Nephron (organoid): ENCODE results near the gene CCDC154.

ENCODE experiments used
- H3K27ac Mint-ChIP-seq, 3 experiments: 2 replicates each; pipeline ENCODE4 v1.8.0; 2020; ENCODE audit warnings: mixed read lengths in 3 of 3, mild to moderate bottlenecking in 2 of 3, moderate library complexity in 1 of 3
- H3K27me3 Mint-ChIP-seq: 2 replicates; pipeline ENCODE4 v1.8.0; 2021; ENCODE audit warnings: low read depth, mild to moderate bottlenecking, moderate library complexity, mixed read lengths
- H3K36me3 Mint-ChIP-seq: 2 replicates; pipeline ENCODE4 v1.8.0; 2020; ENCODE audit warnings: low read depth, mixed read lengths
- H3K4me1 Mint-ChIP-seq: 2 replicates; pipeline ENCODE4 v1.8.0; 2020; ENCODE audit warnings: mixed read lengths
- H3K4me3 Mint-ChIP-seq, 3 experiments: 2 replicates each; pipeline ENCODE4 v1.8.0; 2020; ENCODE audit warnings: mild to moderate bottlenecking in 3 of 3, mixed read lengths in 3 of 3, moderate library complexity in 2 of 3
- H3K9me3 Mint-ChIP-seq: 2 replicates; pipeline ENCODE4 v1.8.0; 2020; ENCODE audit warnings: mixed read lengths
- CTCF ChIP-seq, 3 experiments: fragments of 200-600 bp; sonication (generic); IDR thresholded peaks; one replicate each; pipeline ENCODE4 v1.5.0; 2021; ENCODE audit warnings: antibody characterized with exemption in 3 of 3; ENCODE audit not compliant: unreplicated experiment in 3 of 3

Gene CCDC154

GRCh38 chr16:1443980-1444729 lies at the start of gene CCDC154:
TSS of gene CCDC154 (minus strand) at chr16:1444556. CDS start at chr16:1444322, 234 bp downstream.
- H3K4me1 Mint-ChIP-seq = no peaks in the 10 kb centered on the region
- H3K36me3 Mint-ChIP-seq = no peaks in the 10 kb centered on the region
- H3K27me3 Mint-ChIP-seq = no peaks in the 10 kb centered on the region
- H3K9me3 Mint-ChIP-seq = no peaks in the 10 kb centered on the region
- no peak within 1 kb of the TSS for H3K27ac Mint-ChIP-seq
- H3K4me3 Mint-ChIP-seq = no peak within 1 kb of the TSS
- TF ChIP-seq CTCF (IDR thresholded peaks at IDR 0.05; ENCODE audit: unreplicated experiment in 3 of 3) = no peak

GRCh38 chr16:1493746-1494094 lies 49.4 kb upstream of the CCDC154 start:
- peaks cover 4% of the 10 kb centered on the region for H3K27me3 Mint-ChIP-seq
- H3K4me3 Mint-ChIP-seq = peak overlapping the region; percentile 86 to 95 (median 86)
- peaks cover 10% of the 10 kb centered on the region for H3K36me3 Mint-ChIP-seq
- peak overlapping the region in 2 of 3 experiments; percentile 27 to 72 for H3K27ac Mint-ChIP-seq
- H3K9me3 Mint-ChIP-seq = no peaks in the 10 kb centered on the region
- peaks cover 16% of the 10 kb centered on the region for H3K4me1 Mint-ChIP-seq
- no peak for TF ChIP-seq CTCF (IDR thresholded peaks at IDR 0.05; ENCODE audit: unreplicated experiment in 3 of 3)

- TF ChIP-seq CTCF (IDR thresholded peaks at IDR 0.05; ENCODE audit: unreplicated experiment in 3 of 3) = no peak
- no peaks in the 10 kb centered on the region for H3K9me3 Mint-ChIP-seq
- peaks cover 4% of the 10 kb centered on the region for H3K36me3 Mint-ChIP-seq
- H3K27ac Mint-ChIP-seq = peak within 1 kb of the TSS; percentile 92 to 99 (median 95)
- H3K27me3 Mint-ChIP-seq = peaks cover 4% of the 10 kb centered on the region
- H3K4me1 Mint-ChIP-seq = peaks cover 16% of the 10 kb centered on the region
- peak within 1 kb of the TSS; percentile 94 to 95 (median 95) for H3K4me3 Mint-ChIP-seq
Measured at GRCh38 chr16:1492923-1493745, 48.8 kb upstream of the CCDC154 start, which contains the start of gene TELO2. TSS of gene TELO2 (plus strand) at chr16:1493360. CDS start at chr16:1494282, 922 bp downstream.

- H3K4me1 Mint-ChIP-seq = peaks cover 16% of the 10 kb centered on the region
- H3K9me3 Mint-ChIP-seq = no peaks in the 10 kb centered on the region
- peaks cover 4% of the 10 kb centered on the region for H3K27me3 Mint-ChIP-seq
- peak overlapping the region; percentile 94 to 95 (median 95) for H3K4me3 Mint-ChIP-seq
- peak overlapping the region; percentile 92 to 99 (median 95) for H3K27ac Mint-ChIP-seq
- no peak for TF ChIP-seq CTCF (IDR thresholded peaks at IDR 0.05; ENCODE audit: unreplicated experiment in 3 of 3)
- H3K36me3 Mint-ChIP-seq = no peaks in the 10 kb centered on the region
Measured at GRCh38 chr16:1492082-1492922, 47.9 kb upstream of the CCDC154 start.

- H3K4me1 Mint-ChIP-seq = peaks cover 16% of the 10 kb centered on the region
- no peak for TF ChIP-seq CTCF (IDR thresholded peaks at IDR 0.05; ENCODE audit: unreplicated experiment in 3 of 3)
- H3K36me3 Mint-ChIP-seq = no peaks in the 10 kb centered on the region
- H3K9me3 Mint-ChIP-seq = no peaks in the 10 kb centered on the region
- peak overlapping the region in 1 of 3 experiments; percentile 24 for H3K27ac Mint-ChIP-seq
- H3K4me3 Mint-ChIP-seq = peak overlapping the region; percentile 34 to 74 (median 64)
- peaks cover 4% of the 10 kb centered on the region for H3K27me3 Mint-ChIP-seq
Measured at GRCh38 chr16:1491327-1491726, 47.0 kb upstream of the CCDC154 start.
